ENCODE results near the gene F10.
A peak's percentile ranks its signal among the peaks of the same experiment; 100 is the strongest.

Gene F10

DNA sequence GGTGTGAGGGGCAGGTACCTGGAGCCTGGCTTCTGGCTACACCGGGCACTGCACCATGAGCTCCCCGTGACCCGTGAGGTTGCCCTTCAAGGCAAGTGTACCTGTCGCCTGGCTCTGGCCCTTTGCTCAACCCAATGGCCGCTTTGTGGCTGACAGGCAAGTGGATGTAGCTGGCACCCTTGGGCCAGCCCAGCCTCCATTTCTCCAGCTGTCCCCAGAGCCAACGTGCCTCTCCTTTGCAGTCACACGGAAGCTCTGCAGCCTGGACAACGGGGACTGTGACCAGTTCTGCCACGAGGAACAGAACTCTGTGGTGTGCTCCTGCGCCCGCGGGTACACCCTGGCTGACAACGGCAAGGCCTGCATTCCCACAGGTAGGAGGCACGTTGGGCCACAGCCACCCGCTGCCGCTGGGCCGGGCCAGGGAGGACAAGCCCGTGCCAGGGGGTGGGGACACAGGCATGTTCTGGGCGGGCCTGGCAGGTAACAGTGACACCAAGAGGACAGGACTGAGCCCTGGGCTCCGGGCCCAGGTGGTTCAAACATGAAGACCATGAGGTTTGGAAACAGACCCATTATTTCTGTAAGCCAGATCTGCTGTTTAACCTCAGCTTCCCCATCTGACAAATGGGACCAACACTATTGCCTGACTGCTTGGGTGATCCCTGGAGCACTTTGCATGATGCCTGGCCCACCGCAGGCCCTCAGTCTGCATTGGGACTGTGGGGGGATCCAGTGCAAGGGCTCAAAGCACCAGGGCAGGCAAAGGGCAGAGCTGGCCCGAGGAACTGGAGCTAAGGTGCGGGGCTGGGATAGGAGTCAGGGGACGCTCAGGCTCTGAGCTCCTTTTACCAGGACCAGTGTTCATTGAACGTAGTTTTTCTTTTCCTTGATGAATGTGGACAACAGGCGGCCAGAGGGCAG is 18.3 kb downstream of the F10 start:
- DNase-seq = no peak

DNA sequence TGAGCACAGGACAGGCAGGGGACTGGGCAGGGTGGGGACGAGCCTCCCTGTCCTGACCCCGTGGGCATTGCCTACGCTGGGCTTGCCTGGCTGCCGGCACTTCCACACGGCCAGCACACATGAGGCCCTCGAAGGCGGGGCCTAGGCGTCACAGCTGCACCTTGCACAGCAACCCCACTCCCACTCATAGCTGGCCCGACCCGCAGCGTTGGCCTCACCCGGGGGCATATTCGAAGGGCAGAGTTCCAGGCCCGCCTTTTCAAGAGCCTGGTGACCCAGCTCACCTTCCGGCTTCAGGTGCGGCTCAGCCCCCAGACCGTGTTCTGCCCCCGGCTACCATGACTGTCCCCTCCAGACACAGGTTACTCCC is 19.0 kb downstream of the F10 start:
- DNase-seq = no peak

DNA sequence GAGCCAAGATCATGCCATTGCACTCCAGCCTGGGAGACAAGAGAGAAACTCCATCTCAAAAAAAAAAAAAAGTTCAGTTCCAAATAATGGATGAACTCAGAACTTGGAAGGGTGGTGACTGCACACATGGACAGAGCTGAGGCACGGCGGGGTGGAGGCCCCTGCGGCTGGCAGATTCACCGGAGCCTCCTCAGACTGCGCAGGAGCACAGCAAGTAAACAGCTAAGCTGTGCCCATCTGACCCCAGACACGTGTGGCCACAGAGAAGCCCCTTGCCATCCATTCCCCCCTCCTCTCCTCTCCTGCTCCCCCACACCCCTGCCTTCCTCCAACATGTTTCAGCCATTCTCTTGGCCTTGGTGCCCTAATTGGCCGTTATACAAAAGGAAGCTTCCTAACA is 20.3 kb downstream of the F10 start:
- no peak for DNase-seq

DNA sequence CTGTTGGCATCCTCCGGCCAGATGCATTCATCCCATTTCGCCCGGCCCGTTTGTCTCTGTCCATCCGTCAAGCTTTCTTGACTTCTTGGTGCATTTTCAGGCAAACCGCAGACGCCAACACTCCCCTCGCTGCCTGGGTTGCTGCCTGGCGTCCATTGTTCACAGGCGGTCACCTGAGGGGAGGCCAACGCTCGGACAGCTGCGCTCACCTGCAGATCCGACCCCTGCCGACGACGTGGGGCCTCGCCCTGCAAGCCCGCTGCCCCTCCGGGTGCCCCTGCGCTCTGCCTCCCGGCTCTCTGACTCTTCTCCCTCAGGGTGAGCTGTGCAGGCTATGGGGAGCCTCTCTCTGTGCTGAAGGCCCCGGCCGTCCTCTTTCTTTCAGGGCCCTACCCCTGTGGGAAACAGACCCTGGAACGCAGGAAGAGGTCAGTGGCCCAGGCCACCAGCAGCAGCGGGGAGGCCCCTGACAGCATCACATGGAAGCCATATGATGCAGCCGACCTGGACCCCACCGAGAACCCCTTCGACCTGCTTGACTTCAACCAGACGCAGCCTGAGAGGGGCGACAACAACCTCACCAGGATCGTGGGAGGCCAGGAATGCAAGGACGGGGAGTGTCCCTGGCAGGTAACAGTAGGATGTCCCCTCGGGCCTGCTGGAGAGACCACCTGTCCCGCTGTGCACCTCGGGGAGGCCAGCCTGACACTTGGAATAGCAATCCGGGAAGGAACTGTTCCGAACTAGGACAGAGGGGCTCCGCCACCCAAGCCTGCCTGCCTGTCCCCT is 21.1 kb downstream of the F10 start:
- DNase-seq = no peak

DNA sequence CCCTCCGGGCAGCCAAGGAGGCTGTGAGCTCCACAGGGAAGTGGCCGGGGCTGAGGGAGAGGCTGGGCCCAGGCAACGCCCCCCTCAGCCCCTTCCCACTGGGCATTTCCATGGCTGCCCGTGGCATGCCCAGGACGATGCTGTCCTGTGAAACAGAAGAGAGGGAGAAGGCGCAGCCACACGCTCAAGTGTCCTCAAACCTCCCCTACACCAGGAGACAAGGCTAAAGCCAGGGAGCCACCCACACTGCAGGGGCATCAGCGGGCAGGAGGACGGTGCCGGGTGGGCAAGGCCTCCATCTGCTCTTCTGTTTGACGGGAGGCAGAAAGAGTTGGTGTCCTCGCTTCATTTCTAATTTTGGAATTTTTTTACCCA is 21.6 kb downstream of the F10 start:
- DNase-seq = no peak

DNA sequence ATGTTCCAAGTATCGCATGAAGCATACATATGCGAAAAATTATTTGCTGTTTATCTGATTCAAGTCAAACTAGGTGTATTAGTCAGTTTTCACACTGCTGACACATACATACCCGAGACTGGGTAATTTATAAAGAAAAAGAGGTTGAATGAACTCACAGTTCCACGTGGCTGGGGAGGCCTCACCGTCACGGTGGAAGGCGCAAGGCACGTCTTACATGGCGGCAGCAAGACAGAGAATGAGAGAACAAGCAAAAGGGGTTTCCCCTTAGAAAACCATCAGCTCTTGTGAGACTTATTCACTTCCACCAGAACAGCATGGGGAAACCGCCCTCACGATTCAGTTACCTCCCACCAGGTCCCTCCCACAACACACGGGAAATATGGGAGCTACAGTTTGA is 22.9 kb downstream of the F10 start:
- DNase-seq = no peak

DNA sequence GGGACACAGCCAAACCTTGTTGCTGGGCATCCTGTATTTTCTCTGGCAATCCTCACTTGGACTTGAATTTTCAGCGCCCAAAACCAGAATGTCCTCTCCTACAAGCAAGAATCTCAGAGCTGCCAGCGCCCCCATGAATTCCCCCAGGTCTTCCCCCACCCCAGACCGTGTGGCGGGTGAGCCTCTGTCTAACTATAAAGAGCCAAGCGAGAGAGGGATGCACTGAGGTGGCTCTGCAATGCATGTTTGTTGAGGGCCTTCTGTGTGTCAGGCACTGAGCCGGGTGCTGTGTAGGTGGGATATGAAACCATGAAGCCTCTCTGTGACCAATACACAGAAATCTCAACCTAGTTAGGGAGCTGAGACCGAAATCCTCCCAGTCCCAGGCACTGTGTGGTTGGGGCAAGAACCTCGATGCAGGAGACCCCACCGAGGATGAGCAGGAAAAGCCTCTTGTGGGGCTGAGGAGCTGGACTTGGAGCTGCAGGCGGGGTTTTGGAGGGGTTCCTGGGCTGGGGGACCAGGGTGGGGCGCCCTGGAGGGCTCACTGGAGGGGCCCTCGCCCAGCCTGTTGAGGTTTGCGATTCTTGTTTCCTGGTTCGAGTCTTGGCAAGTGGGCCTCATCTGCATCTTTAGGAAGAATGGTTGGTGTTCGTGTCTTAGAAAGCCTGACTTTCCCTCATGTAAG is 23.5 kb downstream of the F10 start:
- no peak for DNase-seq

DNA sequence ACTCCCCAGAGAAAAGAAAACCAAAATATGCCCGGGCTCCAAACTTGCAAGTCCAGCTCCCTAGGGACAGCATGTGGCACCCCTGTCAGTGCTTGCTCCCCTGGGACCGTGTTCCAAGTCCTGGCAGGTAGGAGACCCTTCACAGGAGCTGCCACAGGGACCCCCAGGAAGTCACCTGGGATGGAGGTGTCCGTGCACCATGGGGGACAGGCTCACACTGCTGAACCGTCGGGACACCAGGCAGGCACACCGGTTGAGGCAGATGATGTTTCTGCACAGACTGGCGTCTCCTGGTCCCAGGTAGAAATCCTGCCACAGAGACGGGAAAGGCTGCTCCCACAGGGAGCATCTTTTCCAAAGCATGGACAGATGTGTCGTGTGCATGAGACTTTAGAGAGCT is 24.2 kb downstream of the F10 start:
- no peak for DNase-seq

DNA sequence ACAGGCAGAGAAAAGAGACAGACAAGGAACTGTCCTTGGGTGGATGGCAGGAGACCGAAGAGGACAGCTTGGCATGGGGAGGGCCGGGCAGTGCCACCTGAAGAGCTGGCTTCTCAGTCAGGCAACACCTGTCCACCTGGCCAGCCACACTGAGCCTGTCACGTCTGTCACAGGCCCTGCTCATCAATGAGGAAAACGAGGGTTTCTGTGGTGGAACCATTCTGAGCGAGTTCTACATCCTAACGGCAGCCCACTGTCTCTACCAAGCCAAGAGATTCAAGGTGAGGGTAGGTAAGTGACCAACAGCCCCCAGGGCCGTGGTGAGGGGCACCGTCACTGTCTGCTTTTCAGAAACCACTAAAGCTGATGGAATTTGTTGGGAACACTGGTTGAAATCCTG is 24.6 kb downstream of the F10 start:
- no peak for DNase-seq

DNA sequence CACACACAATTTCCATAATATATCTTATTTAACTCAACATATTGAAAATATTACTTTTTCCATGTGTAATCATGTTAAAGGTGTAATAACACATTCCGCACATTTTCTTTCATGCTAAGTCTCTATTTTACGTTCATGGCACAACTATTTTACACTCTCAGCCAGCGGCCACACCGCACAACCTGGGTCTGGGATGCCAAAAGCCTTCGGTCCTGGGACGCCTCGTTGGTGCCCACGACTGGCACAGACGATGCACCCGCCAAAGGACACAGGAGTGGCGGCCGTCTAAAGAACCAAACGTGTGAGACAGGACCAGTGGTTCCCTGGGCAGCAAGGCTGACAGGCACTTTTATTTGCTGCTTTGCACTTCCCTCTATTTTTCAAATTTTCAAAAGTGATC is 25.8 kb downstream of the F10 start:
- no peak for DNase-seq

DNA sequence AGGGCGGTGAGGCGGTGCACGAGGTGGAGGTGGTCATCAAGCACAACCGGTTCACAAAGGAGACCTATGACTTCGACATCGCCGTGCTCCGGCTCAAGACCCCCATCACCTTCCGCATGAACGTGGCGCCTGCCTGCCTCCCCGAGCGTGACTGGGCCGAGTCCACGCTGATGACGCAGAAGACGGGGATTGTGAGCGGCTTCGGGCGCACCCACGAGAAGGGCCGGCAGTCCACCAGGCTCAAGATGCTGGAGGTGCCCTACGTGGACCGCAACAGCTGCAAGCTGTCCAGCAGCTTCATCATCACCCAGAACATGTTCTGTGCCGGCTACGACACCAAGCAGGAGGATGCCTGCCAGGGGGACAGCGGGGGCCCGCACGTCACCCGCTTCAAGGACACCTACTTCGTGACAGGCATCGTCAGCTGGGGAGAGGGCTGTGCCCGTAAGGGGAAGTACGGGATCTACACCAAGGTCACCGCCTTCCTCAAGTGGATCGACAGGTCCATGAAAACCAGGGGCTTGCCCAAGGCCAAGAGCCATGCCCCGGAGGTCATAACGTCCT is 26.4 kb downstream of the F10 start:
- DNase-seq = no peak

DNA sequence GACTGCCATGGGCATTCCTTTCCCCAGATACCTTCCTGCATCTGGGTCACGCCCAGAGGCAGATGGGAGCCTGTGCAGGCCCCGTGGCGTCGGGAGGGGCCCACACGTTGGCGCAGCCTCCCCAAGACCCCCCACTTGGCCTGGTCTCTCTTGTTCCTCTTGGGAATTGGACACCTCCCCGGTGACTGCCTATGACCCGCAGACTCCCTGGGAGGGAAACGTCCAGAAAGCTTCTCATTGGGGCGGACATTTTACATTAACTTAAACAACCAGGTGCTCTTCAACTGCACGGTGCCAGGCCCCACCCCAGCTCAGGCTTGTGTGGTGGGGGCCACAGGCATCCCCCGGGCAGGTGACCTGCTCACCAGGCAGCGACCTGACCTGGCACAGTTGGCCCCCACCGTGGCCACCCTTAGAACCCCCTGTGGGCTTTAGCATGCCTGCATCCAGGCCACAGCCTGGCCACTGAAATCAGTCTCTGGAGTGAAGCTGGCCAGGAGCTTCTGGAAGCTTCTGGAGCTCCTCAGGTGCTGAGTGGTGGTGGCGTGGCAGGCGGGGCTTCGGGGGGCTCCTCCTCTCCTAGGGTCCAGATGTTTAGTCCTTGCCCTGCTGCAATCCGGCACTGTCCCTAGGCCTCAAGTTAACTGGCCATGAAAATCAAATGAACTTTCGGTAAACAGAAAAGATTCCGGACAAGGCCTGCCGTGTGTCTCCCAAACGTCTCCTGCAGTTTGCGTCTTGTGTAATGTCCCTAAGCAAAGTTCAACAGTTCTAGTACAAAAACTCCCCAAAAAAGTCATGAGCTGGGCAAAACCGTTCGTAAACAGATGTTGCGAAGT is 27.3 kb downstream of the F10 start:
- no peak for DNase-seq

DNA sequence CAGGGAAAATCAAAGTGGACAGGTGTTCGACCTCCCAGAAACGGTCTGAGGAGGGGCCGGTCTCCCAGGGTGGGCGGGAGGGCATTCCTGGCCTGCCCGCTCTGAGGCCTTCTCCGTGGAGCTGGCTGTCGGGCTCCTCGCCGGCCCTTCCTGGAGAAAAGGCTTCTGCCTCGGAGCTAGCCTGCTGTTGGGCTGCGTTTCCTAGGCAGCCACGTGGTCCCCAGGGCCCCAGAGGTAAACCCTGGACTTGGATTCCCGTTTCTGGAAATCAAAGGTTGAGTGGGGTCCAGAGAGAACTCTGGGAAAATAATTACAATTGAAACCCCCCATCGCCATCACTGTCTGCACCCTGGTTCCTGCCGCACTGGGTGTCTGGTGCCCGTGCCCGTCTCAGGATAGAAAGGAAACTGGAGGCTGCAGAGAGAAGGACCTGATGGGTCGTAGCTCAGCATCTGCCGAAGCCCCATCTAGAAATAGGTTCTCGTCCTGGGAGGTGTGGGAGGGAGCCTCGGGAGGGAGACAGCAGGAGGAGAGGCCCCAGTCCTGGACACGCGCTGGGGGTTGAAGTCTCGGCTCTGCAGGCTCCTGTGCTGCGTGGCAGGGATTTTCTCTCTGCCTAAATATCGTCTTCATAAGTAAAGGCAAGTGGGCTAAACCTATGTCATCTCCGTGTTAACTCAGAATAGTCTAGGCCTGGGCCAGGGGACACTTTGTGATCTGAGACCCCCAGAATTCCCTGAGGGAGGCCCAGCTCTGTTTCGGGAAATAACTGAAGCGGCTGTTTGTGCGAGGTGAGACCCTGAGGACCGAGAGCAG is 28.2 kb downstream of the F10 start:
- no peak for DNase-seq

DNA sequence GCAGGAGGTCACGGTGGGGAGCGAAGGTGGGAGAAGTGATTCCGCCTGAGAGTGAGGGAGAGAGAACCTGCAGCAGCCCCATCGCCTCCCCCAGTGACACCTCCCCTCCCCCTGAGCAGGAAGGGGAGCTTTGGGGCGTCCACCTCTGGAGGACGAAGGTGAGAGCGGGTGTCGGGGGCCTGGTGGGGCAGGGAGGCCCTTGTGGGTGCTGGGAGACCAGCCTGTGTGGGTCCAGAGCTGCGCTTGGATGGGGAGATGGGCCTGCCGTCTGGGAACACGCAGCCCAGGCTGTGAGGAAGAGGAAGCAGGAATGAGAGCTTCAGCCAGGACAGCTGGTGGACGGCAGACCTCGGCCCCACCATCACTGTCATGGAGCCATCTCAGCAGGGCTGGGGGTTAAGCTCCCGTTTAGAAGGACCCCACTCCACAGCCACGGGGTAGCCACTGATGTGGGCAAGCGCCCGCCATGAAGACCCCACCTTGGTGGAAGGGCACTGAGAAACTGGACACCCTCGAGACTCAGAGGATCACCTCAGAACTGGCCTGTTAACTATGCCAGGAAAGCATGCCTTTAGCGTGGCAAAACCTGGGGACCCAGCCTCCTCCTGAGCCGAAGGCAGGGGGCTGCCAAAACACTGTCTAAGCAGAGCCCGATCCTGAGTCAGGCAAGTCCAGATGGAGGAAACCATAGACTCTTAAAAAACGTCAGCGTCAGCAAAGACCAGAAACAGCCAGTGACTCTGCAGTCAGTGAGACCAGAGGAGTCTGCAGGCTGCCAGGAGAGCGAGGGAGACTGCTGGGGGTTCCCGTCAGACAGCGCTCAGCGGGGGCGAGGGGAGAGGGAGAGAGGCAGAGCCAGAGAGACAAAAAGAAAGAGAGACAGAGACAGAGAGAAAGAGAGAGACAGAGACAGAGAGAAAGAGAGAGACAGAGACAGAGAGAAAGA is 29.4 kb downstream of the F10 start:
- no peak for DNase-seq

DNA sequence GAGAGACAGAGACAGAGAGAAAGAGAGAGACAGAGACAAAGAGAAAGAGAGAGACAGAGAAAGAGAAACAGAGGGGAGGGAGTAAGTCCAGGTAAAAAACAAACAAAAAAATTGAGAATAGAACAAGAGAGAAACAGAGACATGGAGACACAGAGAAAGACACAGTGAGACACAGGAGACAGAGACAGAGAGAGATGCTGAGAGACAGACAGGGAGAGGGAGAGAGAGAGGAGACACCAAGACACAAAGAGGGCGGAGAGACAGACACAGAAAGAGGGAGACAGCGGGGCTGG is 30.0 kb downstream of the F10 start:
- DNase-seq = no peak

DNA sequence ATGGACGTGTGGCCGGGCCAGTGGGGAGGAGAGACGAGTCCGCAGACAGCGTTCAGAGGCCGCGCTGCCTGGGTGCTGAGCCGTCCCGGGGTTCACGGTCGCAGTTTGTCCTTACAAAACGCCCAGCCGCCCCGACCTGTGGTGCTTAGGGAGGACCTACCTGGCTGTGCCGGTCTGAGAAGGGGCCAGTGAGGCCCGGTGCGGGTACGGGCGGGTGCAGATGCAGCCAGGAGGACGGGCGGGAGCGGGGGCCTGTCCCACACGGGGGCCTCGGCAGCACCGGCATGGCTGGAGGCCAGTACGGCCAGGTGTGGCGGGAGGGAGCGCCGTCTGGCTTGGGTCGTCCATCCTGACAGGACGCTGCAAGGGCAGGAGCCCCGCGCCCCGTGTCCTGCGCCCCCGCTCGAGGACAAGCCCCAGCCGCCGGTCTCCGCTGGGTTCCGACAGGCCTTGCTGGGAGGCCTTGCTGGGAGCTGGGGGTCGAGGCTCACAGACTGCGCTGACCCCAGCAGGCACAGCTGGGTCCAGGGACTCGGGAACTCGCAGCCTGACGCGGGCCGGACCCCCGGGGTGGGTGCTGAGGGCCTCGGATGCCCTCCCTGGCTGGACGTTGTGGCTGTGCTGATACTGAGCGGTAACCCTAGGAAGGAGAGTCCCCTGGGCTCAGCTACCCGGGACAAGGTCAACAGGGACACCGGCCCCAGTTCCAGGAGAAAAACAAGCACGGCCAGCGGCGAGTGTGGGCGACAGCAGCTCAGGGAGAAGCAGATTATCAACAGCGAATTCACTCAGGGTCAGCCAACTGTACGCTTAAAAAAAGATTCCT is 30.6 kb downstream of the F10 start:
- peak; percentile 49 for DNase-seq

DNA sequence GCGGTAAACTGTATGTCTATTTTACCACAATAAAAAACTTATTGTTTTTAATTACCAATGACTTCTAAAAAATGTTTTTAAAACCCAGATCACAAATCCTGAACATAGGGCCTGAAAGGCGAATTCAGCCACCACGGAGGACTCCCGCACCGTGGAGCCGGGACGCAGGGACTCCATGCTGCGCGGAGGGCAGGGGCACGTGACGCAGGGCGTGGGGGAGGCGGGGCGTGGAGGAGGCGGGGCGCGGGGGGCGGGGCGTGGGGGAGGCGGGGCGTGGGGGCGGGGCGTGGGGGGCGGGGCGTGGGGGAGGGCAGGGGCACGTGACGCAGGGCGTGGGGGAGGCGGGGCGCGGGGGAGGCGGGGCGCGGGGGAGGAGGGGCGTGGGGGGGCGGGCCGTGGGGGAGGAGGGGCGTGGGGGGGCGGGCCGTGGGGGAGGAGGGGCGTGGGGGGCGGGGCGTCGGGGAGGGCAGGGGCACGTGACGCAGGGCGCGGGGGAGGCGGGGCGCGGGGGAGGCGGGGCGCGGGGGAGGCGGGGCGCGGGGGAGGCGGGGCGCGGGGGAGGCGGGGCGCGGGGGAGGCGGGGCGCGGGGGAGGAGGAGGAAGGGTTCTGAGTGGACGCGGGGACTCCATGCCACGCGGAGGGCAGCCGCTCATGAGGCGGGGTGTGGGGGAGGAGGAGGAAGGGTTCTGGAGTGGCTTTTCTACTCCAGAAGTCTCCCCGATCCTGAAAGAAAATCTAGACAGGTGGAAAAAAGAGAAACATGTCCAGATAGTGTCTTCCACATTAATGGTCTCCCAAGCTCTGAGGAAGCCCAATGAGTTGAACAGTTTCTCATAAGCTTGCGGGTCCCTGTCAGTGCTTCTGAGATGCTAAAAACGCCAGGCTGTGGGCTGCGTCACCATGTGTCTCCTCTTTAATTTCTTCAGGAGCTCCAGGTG is 31.5 kb downstream of the F10 start:
- peak; percentile 77 for DNase-seq

DNA sequence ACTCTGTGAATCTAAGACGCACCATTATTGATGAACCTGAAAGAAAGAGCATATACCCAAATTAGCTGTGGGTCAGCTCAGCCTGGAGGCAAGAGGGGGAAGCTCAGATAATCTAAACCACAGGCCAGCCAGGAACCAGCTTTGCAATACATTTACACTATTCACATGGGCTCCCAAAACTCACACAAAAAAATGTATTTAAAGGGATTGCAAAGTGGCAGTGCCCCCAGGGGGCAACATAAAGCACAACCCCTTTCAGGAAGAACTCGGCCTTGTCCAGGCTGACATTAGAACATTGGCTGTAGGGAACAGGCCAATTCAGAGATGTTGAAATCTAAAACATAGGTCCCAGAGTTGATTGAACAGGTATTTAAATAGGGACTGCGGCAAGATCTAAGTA is 32.6 kb downstream of the F10 start:
- no peak for DNase-seq
